Measurements from ENCODE around the gene LTBP4. TPM values are rescaled to one million over a fixed set of nuclear protein-coding genes. Genes with fewer than 3 reads are reported as not detected.

LTBP4 gene
- total RNA-seq, 1 donor from 2014 or later, result 11.0 TPM

GRCh38 chr19:40596608-40597328, 4.4 kb upstream of the LTBP4 start:
- peak; percentile 41 for DNase-seq (ENCODE audit: low read depth)

DNA sequence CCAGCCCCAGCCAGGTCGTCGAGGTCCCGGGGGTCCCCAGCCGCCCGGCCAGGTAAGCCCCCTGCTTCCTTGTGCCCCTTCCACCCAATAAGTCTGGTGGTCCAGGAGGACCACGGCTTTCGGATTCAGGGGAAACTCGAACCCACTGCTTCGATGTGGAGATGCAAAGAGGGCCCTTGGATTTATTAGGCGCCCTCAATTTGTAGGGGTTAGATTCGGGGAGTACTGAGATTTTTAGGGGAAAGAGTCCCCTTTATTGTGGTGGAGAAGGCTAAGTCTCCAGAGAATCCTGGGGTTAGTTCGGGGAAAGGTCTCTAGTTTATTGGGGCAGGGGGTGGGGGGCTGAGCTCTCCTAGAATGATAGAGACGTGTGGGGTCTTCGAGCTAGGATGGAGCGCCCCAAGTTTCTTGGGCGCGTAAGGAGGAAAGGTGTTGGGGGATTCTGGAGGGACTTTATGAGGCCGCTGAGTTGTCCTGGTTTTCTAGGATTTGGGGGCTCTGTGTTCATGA, 3.8 kb upstream of the LTBP4 start:
- no peak for DNase-seq (ENCODE audit: low read depth)

GRCh38 chr19:40598121-40598917, 2.9 kb upstream of the LTBP4 start:
- DNase-seq (ENCODE audit: low read depth), result peak; percentile 87

DNA sequence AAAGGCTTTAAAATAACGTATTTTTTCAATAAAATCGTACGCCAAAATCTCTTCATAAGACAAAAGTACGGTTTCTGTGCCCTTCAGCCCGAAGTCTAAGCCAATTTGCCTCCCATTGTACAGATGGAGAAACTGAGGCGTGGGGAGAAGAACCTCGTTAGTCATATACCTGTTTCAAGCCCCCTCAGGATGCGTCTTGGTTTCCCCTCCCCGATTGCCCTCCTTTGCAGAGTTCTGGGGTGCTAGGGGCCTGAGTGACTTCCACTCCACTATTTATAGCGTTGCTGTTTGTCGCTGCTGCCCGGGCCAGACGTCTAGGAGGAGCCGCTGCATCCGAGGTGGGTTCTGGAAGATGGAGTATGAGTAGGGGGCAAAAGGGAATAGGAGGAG, 2.3 kb upstream of the LTBP4 start:
- no peak for DNase-seq (ENCODE audit: low read depth)

DNA sequence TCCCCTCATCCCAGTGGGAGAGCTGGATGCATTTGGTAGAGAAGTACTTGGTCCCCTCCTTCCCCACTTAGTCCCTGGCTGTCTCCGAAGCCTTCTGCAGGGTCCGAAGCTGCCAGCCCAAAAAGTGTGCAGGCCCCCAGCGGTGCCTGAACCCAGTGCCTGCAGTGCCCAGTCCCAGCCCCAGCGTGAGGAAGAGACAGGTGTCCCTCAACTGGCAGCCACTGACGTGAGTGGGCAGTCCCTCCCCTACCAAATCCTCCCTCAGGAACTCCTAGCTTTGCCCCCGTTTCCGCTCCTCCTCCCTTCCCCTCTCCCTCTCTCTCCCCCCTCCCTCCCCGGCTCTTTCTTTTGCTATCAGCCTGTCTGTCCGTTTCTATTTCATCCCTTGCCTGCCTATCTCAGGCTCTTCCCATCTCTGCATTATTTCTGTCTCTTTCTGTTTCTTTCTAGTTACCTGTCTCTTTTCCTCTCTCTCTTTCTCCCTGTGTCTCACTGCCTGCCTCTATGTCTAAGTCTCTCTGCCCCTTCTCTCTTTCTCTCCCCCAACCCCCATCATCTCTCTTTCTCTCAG, 1.8 kb upstream of the LTBP4 start:
- no peak for DNase-seq (ENCODE audit: low read depth)

- DNase-seq (ENCODE audit: low read depth), result no peak
Observed at GRCh38 chr19:40599902-40600569, 1.1 kb upstream of the LTBP4 start.

DNA sequence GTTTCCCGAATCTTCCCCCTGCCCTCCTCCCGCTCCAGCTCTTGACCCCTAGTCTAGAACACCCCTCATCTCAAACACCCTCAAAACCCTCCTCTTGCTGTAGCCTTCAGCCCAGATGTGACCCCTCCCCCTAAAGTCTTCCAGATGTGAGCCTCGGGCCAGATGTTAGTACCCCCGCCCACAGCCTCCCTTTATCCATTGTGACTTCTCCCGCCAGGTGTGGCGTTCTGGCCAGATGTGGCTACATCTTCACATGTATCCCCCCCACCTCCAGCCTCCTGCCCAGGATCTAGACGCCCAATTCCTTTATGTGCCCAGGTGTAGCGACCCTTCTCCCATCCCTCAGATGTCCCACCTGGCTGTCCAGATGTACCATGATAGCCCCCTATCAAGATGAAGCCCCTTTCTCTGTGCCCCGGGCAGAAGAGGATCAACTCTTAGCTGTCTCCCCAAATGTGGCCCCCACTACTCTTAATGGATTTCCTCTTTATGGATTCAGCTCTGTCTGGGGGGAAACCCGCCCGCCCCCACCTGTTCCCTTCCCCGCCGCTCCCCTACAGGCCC, 517 bp upstream of the LTBP4 start:
- no peak for DNase-seq (ENCODE audit: low read depth)

GRCh38 chr19:40603071-40603388, 1.9 kb downstream of the LTBP4 start:
- no peak for DNase-seq (ENCODE audit: low read depth)

DNA sequence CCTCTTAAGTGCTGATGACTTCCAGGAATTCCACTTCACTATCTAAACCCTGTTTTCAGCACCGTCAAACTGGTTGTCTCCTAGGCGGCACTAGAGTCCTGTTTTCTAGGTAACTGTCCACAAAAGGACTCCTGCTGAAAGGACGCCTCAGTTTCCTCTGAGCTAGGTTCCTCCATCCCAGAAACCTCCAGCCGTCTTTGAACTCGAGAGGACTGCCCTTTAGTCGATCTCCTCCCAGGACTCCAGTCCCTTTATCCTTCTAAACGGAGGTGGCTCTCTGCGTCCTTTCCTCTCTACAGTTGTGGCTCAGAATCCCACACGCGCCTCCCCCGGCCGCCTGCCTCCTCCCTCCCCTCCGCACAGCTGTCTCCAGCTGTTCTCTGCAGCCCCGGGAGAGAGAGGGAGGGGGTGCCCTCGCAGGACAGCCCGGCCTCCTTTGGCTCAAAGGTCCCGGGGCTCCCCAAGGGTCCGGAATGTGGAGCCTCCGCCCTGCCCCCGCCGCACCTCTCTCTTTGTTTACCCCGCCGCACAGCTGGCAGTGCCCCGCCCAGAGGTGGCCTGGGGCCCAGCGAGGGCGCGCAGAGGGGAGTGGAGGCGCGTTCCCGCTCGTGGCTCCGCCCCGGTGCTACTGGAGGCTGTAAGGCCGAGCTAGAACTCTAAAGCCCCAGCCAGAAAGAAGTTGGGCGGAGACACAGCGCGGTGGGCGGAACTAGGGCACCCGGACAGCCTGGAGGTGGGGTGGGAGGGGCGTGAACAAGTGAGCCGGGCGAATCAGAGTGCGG, 2.4 kb downstream of the LTBP4 start:
- DNase-seq (ENCODE audit: low read depth), result peak; percentile 91

GRCh38 chr19:40604171-40604646, 3.0 kb downstream of the LTBP4 start:
- no peak for DNase-seq (ENCODE audit: low read depth)

GRCh38 chr19:40604647-40605215, 3.6 kb downstream of the LTBP4 start:
- DNase-seq (ENCODE audit: low read depth), result no peak

GRCh38 chr19:40605216-40605971, 4.2 kb downstream of the LTBP4 start:
- peak; percentile 52 for DNase-seq (ENCODE audit: low read depth)

DNA sequence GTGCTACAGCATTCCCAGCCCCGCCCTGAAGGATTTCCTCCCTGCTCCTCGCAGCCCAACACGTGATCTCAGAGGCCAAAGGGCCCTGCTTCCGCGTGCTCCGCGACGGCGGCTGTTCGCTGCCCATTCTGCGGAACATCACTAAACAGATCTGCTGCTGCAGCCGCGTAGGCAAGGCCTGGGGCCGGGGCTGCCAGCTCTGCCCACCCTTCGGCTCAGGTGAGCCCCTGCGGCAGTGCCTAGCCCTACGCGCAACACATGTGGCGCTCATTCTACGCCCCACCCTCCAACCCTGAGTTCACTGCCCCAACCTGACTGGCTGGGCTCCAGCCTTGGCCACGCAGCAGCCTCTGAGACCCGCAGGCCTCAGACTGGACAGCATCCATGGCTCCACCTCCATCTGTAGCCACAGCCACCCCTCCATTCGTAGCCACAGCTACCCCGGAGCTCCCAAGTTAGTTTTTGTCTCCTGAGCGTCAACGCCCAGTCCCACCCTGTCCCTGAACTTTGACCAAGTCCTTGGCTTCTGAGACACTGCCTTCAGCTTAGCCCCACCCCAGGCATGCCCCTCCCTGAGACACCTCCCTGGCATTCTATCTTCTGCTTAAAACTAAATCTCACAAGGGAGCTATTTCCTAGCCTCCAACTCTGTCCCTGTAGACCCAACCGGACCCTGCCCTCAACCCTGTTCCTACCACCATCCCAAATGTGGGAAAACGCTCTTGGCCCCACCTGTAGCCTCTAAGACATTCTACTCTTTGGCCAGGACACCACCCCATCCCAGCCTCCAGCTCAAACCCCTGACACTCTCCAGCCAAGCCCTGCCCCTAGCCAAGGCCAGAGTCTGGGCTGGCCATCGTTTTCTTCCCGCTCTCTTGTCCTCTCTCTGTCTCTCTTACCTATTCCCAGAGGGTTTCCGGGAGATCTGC, 6.4 kb downstream of the LTBP4 start:
- no peak for DNase-seq (ENCODE audit: low read depth)

DNA sequence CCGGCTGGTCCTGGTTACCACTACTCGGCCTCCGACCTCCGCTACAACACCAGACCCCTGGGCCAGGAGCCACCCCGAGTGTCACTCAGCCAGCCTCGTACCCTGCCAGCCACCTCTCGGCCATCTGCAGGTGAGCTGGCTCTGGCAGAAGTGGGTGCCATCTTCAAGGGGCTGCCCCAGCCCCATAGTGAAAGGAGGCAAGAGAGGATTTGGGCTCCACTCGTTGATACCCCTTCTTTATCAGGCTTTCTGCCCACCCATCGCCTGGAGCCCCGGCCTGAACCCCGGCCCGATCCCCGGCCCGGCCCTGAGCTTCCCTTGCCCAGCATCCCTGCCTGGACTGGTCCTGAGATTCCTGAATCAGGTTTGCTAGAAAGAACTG, 7.1 kb downstream of the LTBP4 start:
- no peak for DNase-seq (ENCODE audit: low read depth)

- DNase-seq (ENCODE audit: low read depth), result no peak
Observed at GRCh38 chr19:40608957-40609356, 7.8 kb downstream of the LTBP4 start.

DNA sequence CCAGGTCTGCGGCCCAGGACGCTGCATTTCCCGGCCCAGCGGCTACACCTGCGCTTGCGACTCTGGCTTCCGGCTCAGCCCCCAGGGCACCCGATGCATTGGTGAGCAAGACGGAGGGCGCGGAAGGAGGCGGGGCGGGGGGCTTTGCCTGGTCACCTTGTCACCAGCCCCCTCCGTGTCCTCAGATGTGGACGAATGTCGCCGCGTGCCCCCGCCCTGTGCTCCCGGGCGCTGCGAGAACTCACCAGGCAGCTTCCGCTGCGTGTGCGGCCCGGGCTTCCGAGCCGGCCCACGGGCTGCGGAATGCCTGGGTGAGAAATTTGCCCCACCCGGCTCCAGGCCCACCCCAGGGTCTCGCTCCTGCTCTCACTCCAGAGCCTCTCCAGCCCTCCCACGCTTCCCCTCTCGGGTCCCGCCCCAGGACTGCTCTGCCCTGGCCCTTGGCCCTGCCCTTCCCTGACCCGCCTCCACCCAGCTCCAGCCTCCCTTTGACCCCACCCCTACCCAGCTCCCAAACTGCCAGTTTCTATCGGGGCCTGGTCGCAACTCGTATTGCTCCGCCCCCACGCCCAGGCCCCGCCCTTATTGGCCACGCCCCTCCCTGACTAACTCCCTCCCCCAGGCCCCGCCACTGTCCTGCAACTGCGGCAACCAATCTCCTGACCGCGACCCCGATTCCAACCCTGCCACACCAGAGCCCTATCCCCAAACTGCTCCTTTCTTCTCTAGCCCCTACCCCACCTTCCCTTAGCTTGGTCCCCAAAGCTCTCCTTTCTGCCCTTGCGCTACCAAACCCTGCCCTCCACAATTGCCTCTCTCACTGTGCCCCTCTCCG, 8.6 kb downstream of the LTBP4 start:
- DNase-seq (ENCODE audit: low read depth), result peak; percentile 76

DNA sequence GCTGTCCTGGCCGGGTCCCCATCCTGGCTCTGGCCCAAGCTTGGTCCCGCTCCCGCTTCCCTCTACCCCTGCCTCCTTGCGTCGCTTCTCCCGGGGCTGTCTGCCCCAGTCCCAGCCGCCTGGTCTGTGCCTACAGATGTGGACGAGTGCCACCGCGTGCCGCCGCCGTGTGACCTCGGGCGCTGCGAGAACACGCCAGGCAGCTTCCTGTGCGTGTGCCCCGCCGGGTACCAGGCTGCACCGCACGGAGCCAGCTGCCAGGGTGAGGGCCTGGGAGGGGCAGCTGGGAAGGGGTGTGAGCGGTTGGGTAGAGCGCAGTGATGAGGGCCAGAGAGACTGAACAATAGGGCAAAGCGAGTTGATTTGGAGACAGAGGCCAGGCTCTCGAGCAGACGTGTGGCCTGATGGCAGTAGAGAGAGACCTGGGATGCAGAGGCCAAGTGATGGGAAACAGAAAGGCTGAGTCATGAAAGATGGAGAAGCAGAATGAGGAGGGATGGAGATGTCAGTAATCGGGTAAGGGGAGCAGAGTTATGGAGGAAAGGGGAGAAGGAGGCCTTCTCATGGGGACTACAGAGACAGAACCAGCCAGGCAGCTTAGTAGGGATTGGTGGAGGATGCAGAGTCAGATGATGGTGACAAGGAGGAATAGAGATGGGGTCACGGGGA, 9.4 kb downstream of the LTBP4 start:
- DNase-seq (ENCODE audit: low read depth), result peak; percentile 44

Measured in myocyte (in vitro differentiated cells).